Neuron (in vitro differentiated cells): ENCODE data around the gene CDK10.
A peak's percentile ranks its signal among the peaks of the same experiment; 100 is the strongest.
"Not testable (repeated sequence)": the region's sequence is repeated elsewhere in the genome, so short reads cannot be mapped to it uniquely, and the experiment has no call there.

ENCODE experiments used
- H2AFZ ChIP-seq: one replicate; pipeline ENCODE4 v1.6.1; 2013; ENCODE audit warnings: low read depth, mild to moderate bottlenecking, inconsistent platforms, low read length, moderate library complexity
- H3K27me3 ChIP-seq: one replicate; pipeline ENCODE4 v1.6.1; 2013; ENCODE audit warnings: low read length; ENCODE audit not compliant: insufficient read depth
- H3K36me3 ChIP-seq: one replicate; pipeline ENCODE4 v1.6.1; 2013; ENCODE audit warnings: low read length; ENCODE audit not compliant: insufficient read depth
- H3K4me1 ChIP-seq: one replicate; pipeline ENCODE4 v1.6.1; 2013; ENCODE audit warnings: low read length; ENCODE audit not compliant: insufficient read depth
- H3K4me3 ChIP-seq: 2 replicates; pipeline ENCODE4 v1.5.1; 2013; ENCODE audit warnings: mild to moderate bottlenecking, low read length, moderate library complexity
- H3K9me3 ChIP-seq: one replicate; pipeline ENCODE4 v1.6.1; 2013; ENCODE audit warnings: low read length

Gene CDK10

DNA sequence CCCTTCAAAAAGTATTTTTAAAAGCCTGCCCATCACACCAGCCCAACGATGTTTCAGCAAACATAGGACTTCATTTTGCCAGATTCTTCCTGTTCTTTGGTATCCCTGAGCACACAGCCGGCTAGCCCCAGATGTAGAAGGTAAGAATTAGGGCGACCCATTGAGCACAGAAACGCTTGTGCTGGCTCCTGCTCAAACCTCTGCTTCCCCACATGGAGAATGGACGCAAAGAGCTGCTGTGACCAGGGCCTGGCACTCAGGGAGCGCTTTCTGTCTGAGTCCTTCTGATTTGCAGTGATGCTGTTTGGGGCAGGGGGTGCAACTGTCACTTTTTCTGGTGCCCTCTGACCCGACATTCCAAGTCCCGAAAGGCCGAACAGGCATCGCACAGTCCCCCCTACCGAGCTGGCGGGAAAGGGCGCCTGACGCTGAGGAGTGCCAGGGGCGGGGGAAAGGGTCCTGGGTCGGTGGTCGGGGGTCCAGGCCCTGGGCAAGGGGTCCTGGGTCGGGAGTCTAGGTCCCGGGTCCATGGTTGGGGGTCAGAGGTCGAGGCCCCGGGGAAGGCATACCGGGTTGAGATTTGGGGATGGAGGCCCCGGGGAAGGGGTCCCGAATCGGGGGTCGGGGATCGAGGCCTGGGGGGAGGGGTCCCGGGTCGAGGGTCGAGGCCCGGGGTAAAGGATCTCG, 29.9 kb upstream of the CDK10 start:
- Histone ChIP-seq H3K4me1 (peaks cover 13% of the 10 kb centered on the region), H3K36me3 (peaks cover 38% of the 10 kb centered on the region), H2AFZ (no peak overlapping the region), H3K9me3 (peaks cover 3% of the 10 kb centered on the region), H3K4me3 (peak overlapping the region; percentile 92), H3K27me3 (no peaks in the 10 kb centered on the region)

DNA sequence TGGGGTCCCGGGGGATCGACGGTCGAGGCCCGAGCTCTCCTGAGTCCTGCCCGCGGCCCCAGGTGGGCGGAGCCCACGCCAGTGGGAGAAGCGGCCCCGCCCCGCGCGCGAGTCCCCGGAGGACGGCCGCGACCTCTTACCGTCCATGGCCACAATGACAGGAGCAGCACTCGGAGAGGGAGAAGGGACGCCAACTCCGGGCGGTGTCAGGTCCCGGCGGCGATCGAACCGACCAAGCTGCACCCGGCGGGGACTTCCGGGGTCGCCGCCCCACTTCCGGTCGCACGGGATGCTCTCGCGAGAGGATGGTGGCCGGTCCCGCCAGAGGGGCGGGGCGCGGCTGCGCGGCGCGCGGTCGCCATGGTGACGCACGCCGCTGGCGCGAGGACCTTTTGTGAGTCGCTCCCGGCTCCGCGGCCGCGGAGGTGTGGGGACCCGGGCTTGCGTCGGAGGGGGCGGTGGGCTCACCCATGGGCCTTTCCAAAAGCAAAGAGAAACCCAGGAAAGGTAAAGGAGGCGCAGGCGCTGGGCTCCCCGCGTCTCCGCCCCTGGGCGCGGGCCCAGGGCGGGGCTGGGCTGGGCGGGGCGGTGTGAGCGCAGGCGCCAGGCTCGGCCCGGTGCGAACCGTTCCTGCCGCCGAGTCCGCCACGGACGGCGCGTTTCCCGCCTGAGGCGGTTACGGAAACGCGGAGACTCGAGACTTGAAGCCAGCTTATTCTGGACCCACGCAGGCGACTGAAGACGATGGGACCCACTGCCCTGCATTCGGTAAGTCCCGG, 28.9 kb upstream of the CDK10 start, which contains the start of the genes CHMP1A and SPATA33:
CHMP1A (minus strand) TSS at position 267 of the 779 bp plus-strand sequence; CDS start at position 147, 120 bp downstream.
SPATA33 (plus strand) TSS at position 395 of the 779 bp plus-strand sequence; CDS start at position 471, 76 bp downstream.
- no peaks in the 10 kb centered on the region for H3K27me3 ChIP-seq
- peak within 1 kb of the TSS; percentile 92 for H3K4me3 ChIP-seq
- H3K9me3 ChIP-seq: peaks cover 3% of the 10 kb centered on the region
- peaks cover 13% of the 10 kb centered on the region for H3K4me1 ChIP-seq
- peaks cover 40% of the 10 kb centered on the region for H3K36me3 ChIP-seq
- peak within 1 kb of the TSS; percentile 77 for H2AFZ ChIP-seq

DNA sequence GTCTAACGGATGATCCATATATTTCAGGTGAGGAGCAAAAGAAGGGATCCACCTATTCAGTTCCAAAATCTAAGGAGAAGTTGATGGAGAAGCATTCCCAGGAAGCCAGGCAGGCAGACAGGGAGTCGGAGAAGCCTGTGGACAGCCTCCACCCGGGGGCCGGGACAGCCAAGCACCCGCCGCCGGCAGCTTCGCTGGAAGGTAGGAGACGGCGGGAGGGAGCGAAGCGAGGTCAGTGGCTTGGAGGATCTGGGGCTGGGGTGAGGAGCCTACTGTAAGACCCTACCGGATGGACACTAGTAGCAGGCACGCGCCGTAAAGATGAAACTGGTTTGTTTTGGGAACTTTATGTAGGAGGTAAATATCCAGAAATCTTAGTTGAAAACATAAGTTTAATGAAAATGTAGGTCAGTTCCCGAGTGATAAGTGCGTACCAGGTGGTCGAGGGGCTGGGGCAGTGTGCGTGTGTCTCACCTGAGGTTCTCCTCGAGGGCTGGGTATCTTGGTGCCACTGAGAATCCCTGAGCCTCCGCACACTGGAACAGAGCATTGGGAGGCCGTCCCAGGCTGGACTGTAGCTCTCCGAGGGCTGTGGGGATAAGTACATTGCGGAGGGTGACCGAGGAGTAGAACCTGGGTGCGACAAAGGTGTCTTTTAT, 28.1 kb upstream of the CDK10 start:
- peak overlapping the region; percentile 77 for H2AFZ ChIP-seq
- H3K36me3 ChIP-seq: peaks cover 43% of the 10 kb centered on the region

DNA sequence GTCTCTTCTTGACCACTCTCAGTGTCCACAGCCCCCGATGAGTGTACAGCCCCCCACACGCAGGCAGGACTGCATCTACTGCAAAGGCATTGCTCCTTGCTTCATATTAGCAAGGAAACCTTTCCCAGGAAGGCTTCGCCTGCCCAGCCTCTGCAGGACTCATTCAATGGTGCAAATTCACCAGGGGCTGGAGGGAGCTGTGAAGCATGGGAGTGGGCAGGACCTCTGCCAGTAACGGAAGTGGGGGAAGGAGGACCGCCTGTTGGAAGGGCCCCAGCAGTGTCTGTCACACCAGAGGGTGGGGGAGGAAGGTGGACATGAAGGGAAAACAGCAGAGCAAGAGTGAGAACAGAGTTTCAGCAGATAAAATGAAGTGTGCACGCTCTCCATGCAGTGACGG, 26.3 kb upstream of the CDK10 start:
- peaks cover 13% of the 10 kb centered on the region for H3K4me1 ChIP-seq
- no peak overlapping the region for H3K4me3 ChIP-seq
- no peaks in the 10 kb centered on the region for H3K27me3 ChIP-seq
- H3K36me3 ChIP-seq: peaks cover 49% of the 10 kb centered on the region
- no peak overlapping the region for H2AFZ ChIP-seq
- peaks cover 11% of the 10 kb centered on the region for H3K9me3 ChIP-seq

More for the DNA sequence above, 28.1 kb upstream of the CDK10 start:
- Histone ChIP-seq H3K4me1 (peaks cover 13% of the 10 kb centered on the region), H3K27me3 (no peaks in the 10 kb centered on the region), H3K4me3 (peak overlapping the region; percentile 92), H3K9me3 (peaks cover 3% of the 10 kb centered on the region)

DNA sequence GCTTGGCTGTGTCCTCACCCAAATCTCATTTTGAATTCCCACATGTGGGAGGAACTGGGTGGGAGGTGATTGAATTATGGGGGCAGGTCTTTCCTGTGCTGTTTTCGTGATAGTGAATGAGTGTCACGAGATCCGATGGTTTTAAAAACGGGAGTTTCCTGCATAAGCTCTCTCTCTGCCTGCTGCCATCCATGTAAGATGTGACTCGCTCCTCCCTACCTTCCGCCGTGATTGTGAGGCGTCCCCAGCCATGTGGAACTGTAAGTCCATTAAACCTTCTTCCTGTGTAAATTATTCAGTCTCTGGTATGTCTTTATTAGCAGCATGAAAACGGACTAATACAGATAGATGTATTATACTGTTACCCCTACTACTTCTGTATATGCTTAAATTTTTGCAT, 25.3 kb upstream of the CDK10 start:
- no peaks in the 10 kb centered on the region for H3K27me3 ChIP-seq
- H3K36me3 ChIP-seq: peaks cover 48% of the 10 kb centered on the region
- peaks cover 11% of the 10 kb centered on the region for H3K9me3 ChIP-seq
- H3K4me1 ChIP-seq: peaks cover 13% of the 10 kb centered on the region
- H2AFZ ChIP-seq: no peak overlapping the region
- no peak overlapping the region for H3K4me3 ChIP-seq

DNA sequence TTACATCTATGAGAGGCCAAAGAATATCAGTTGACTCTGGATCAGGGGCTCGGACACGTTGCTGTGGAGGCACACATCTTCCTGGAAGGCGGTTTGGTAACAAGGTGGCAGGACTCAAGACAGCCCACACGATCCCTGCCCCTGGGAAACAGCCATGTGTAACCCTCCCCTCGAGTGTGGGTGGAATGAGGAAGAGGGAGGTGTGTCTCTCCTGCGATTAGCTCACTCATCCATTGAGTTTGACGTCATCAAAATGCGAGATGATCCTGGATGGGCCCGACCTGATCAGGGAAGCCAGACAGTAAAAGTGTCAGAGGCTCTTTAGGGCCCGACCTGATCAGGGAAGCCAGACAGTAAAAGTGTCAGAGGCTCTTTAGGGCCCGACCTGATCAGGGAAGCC, 22.3 kb upstream of the CDK10 start:
- Histone ChIP-seq H3K36me3 (peaks cover 49% of the 10 kb centered on the region), H3K9me3 (peaks cover 13% of the 10 kb centered on the region)
- not testable (repeated sequence) for H3K4me3 ChIP-seq, H2AFZ ChIP-seq, H3K4me1 ChIP-seq, H3K27me3 ChIP-seq

DNA sequence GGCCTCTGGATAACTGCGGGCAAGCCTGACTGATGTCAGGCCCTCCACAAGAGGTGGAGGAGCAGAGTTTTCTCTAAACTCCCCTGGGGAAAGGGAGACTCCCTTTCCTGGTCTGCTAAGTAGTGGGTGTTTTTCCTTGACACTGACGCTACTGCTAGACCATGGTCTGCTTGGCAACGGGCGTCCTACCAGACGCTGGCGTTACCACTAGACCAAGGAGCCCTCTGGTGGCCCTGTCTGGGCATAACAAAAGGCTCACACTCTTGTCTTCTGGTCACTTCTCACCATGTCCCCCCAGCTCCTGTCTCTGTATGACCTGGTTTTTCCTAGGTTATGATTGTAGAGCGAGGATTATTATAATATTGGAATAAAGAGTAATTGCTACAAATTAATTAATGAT, 19.5 kb upstream of the CDK10 start:
- not testable (repeated sequence) for H2AFZ ChIP-seq, H3K4me1 ChIP-seq, H3K27me3 ChIP-seq, H3K4me3 ChIP-seq
- H3K36me3 ChIP-seq: peaks cover 37% of the 10 kb centered on the region
- H3K9me3 ChIP-seq: peaks cover 11% of the 10 kb centered on the region

DNA sequence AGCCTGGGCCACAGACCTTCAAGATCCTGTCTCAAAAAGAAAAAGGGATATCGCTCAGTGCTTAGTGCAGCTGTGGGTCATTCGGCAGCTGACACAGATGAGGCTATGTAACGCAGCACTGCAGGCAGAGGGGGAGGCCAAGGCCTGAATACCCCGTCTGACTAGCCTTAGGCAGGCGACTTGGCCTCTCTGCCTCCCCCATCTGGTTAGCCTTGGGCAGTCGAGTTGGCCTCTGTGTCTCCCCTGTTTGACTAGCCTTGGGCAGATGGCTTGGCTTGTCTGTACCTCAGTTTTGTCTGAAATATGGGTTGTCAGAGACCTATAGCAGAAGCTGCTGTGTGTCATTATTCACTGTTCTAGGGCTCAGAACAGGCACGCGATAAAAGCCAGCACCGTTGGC, 18.9 kb upstream of the CDK10 start:
- no peak overlapping the region for H3K4me3 ChIP-seq
- H3K27me3 ChIP-seq: no peaks in the 10 kb centered on the region
- peaks cover 31% of the 10 kb centered on the region for H3K36me3 ChIP-seq
- no peaks in the 10 kb centered on the region for H3K4me1 ChIP-seq
- H2AFZ ChIP-seq: no peak overlapping the region
- peaks cover 11% of the 10 kb centered on the region for H3K9me3 ChIP-seq

DNA sequence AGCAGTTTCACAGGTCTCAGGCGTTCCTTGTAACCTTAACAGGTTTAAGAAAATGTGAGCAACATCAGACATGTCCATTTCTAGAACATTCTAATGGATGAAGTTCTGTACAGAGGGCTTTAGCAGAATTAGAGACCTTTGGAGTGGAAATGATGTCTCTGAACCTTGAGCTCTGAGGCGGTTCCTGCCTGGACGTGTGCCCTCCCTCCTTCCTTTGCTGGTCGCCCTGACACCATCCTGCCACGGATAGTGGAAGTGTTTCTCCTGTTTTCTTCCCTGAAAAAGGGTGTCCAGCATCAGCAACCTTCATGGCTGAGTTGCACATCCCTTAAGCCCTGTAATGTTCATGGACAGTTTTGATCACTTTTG, 17.7 kb upstream of the CDK10 start:
- H3K4me3 ChIP-seq: no peak overlapping the region
- H3K27me3 ChIP-seq: no peaks in the 10 kb centered on the region
- H3K9me3 ChIP-seq: peaks cover 8% of the 10 kb centered on the region
- no peak overlapping the region for H2AFZ ChIP-seq
- peaks cover 22% of the 10 kb centered on the region for H3K36me3 ChIP-seq
- no peaks in the 10 kb centered on the region for H3K4me1 ChIP-seq

DNA sequence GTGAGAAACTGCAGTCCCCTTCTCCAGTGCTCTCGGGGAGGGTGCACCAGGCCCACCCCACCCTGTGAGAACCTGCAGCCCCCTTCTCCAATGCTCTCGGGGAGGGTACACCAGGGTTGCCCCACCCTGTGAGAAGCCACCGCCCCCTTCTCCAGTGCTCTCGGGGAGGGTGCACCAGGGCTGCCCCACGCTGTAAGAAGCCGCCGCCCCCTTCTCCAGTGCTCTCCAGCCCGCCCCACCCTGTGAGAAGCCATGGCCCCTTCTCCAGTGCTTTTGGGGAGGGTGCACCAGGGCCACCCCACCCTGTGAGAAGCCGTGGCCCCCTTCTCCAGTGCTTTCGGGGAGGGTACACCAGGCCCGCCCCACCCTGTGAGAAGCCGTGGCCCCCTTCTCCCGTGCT, 16.7 kb upstream of the CDK10 start:
- Histone ChIP-seq H3K4me1 (no peaks in the 10 kb centered on the region), H3K36me3 (peaks cover 14% of the 10 kb centered on the region), H2AFZ (no peak overlapping the region), H3K27me3 (no peaks in the 10 kb centered on the region), H3K9me3 (peaks cover 5% of the 10 kb centered on the region), H3K4me3 (no peak overlapping the region)

DNA sequence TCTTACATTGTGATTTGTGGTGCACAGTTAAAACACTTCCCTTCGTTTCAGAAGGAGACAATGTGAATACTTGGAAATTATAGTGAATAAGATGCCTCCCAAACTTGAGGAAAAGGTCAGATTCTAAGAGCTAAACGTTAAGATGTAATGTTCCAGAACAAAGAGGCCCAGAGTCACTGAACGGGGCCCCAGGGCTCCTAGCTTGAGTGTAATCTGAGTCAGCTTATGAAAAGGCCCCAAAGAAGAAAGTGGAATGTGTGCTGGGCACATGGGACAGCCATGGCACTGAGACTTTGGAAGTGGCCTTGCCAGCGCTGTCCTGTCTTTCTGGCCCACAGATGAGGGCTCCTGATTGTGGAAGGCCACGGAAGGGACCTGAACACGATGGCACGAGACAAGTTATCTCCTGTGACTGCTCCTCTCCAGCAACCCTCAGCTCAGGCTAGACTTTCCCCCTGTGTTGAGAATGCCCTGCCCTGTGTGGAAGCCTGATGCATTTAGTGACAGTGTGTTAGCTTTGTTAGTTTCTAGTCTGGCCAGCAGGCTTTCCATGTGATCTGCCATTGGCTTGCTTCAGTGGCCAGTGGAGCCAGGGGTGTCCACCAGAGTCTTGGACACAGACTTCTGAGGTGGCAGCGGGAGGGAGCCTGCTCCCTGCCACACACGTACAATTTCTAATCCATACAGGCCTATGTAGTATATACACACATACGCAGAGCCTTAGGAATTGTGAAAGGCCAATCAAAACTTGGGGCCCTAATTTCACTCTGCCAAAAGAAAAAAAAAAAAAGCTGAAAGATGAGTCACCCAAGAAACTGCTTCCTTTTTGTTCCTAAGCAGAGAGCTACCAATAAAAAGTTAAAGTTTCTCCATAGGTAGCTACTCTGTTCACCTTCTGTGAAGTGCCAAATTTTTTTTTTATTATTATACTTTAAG, 15.7 kb upstream of the CDK10 start:
- H3K27me3 ChIP-seq: no peaks in the 10 kb centered on the region
- H3K4me3 ChIP-seq: no peak overlapping the region
- no peaks in the 10 kb centered on the region for H3K4me1 ChIP-seq
- peaks cover 3% of the 10 kb centered on the region for H3K9me3 ChIP-seq
- H3K36me3 ChIP-seq: peaks cover 10% of the 10 kb centered on the region
- H2AFZ ChIP-seq: no peak overlapping the region

DNA sequence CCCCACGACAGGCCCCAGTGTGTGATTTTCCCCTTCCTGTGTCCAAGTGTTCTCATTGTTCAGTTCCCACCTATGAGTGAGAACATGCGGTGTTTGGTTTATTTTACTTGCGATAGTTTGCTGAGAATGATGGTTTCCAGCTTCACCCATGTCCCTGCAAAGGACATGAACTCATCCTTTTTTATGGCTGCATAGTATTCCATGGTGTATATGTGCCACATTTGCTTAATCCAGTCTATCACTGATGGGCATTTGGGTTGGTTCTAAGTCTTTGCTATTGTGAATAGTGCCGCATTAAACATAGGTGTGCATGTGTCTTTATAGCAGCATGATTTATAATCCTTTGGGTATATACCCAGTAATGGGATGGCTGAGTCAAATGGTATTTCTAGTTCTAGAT, 14.9 kb upstream of the CDK10 start:
- H3K27me3 ChIP-seq, H2AFZ ChIP-seq, H3K4me3 ChIP-seq, H3K9me3 ChIP-seq, H3K4me1 ChIP-seq: not testable (repeated sequence)
- peaks cover 10% of the 10 kb centered on the region for H3K36me3 ChIP-seq
